HG03139 (cell line): ENCODE results near the gene COPZ2.
"Not testable (repeated sequence)": the region's sequence is repeated elsewhere in the genome, so short reads cannot be mapped to it uniquely, and the experiment has no call there.

Experiments used
- ATAC-seq: cut with Tn5 transposase; IDR thresholded peaks from one replicate; pipeline ENCODE4 v1.9.1; 2021; ENCODE audit not compliant: unreplicated experiment

Gene COPZ2

GRCh38 chr17:47989159-47989558 is 48.4 kb downstream of the COPZ2 start:
- no peak for ATAC-seq

GRCh38 chr17:47988445-47988844 is 49.2 kb downstream of the COPZ2 start:
- not testable (repeated sequence) for ATAC-seq

- no peak for ATAC-seq
These were observed 50.3 kb downstream of the COPZ2 start for GRCh38 chr17:47987240-47987835.

- no peak for ATAC-seq
These were observed 51.1 kb downstream of the COPZ2 start for GRCh38 chr17:47986520-47986919.

- ATAC-seq, result no peak
These were observed 53.9 kb downstream of the COPZ2 start for GRCh38 chr17:47983492-47984223.

GRCh38 chr17:47982645-47983390 is 54.8 kb downstream of the COPZ2 start:
- no peak for ATAC-seq

GRCh38 chr17:47982091-47982617 is 55.4 kb downstream of the COPZ2 start:
- ATAC-seq, result no peak

GRCh38 chr17:47981462-47981861 is 56.1 kb downstream of the COPZ2 start:
- ATAC-seq, result no peak

GRCh38 chr17:47980541-47980940 is 57.1 kb downstream of the COPZ2 start:
- no peak for ATAC-seq

- ATAC-seq, result no peak
These were observed 59.3 kb downstream of the COPZ2 start for GRCh38 chr17:47978324-47978723.
